ENCODE data around the gene MAP7D3.

Gene MAP7D3

GRCh38 chrX:136215559-136215958 is 35.6 kb downstream of the MAP7D3 start (continued):
- TF ChIP-seq, protein P1, sequence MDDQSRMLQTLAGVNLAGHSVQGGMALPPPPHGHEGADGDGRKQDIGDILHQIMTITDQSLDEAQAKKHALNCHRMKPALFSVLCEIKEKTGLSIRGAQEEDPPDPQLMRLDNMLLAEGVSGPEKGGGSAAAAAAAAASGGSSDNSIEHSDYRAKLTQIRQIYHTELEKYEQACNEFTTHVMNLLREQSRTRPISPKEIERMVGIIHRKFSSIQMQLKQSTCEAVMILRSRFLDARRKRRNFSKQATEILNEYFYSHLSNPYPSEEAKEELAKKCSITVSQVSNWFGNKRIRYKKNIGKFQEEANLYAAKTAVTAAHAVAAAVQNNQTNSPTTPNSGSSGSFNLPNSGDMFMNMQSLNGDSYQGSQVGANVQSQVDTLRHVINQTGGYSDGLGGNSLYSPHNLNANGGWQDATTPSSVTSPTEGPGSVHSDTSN (CRISPR knock-in tag; IDR thresholded peaks at IDR 0.05), result no peak
- TF ChIP-seq GFI1B (tag by site-specific recombination; IDR thresholded peaks at IDR 0.05) (no peak), TCF7L2 (IDR thresholded peaks at IDR 0.05; ENCODE audit: borderline replicate concordance, low read depth, low read length) (no peak), ZNF24 (tag by site-specific recombination; IDR thresholded peaks at IDR 0.05) (no peak), ZNF19 (tag by site-specific recombination; IDR thresholded peaks at IDR 0.05; ENCODE audit: low read depth) (no peak)
- TF ChIP-seq, protein P2, sequence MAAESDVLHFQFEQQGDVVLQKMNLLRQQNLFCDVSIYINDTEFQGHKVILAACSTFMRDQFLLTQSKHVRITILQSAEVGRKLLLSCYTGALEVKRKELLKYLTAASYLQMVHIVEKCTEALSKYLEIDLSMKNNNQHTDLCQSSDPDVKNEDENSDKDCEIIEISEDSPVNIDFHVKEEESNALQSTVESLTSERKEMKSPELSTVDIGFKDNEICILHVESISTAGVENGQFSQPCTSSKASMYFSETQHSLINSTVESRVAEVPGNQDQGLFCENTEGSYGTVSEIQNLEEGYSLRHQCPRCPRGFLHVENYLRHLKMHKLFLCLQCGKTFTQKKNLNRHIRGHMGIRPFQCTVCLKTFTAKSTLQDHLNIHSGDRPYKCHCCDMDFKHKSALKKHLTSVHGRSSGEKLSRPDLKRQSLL (tag by site-specific recombination; IDR thresholded peaks at IDR 0.05), result no peak
- TF ChIP-seq, protein P3, sequence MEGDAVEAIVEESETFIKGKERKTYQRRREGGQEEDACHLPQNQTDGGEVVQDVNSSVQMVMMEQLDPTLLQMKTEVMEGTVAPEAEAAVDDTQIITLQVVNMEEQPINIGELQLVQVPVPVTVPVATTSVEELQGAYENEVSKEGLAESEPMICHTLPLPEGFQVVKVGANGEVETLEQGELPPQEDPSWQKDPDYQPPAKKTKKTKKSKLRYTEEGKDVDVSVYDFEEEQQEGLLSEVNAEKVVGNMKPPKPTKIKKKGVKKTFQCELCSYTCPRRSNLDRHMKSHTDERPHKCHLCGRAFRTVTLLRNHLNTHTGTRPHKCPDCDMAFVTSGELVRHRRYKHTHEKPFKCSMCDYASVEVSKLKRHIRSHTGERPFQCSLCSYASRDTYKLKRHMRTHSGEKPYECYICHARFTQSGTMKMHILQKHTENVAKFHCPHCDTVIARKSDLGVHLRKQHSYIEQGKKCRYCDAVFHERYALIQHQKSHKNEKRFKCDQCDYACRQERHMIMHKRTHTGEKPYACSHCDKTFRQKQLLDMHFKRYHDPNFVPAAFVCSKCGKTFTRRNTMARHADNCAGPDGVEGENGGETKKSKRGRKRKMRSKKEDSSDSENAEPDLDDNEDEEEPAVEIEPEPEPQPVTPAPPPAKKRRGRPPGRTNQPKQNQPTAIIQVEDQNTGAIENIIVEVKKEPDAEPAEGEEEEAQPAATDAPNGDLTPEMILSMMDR (tag by site-specific recombination; IDR thresholded peaks at IDR 0.05), result no peak

DNA sequence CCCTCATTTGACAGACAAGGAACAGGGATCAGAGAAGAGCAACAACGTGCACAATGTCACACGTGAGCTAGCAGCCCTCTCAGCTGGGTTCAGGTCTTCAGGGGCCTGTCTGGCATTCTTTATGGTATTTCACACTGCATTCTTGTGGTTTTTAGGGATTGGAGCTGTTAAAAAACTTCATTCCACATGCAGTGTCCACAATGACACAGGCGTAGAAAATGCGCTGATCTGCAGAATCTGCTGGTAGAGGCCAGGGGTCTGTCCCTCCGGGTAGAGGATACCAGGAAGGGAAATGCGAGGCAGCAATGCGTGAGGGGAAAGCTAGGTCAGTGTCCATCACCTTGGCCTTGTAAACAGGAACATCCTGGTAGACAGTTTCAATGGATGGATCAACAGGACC is 36.6 kb downstream of the MAP7D3 start:
- H3K27ac ChIP-seq (ENCODE audit: extremely low read depth, low read depth, low read length), result no peak overlapping the region
- no peaks in the 10 kb centered on the region for H3K4me1 ChIP-seq (ENCODE audit: control insufficient read depth, insufficient read depth, low read length)
- H3K9me3 ChIP-seq (ENCODE audit: control insufficient read depth, insufficient read depth, low read depth, low read length), result no peaks in the 10 kb centered on the region
- no peak overlapping the region for H3K4me3 ChIP-seq (ENCODE audit: low read depth, low read length)
- TF ChIP-seq, protein P4, sequence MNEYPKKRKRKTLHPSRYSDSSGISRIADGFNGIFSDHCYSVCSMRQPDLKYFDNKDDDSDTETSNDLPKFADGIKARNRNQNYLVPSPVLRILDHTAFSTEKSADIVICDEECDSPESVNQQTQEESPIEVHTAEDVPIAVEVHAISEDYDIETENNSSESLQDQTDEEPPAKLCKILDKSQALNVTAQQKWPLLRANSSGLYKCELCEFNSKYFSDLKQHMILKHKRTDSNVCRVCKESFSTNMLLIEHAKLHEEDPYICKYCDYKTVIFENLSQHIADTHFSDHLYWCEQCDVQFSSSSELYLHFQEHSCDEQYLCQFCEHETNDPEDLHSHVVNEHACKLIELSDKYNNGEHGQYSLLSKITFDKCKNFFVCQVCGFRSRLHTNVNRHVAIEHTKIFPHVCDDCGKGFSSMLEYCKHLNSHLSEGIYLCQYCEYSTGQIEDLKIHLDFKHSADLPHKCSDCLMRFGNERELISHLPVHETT (tag by site-specific recombination; IDR thresholded peaks at IDR 0.05), result no peak
- no peak for TF ChIP-seq ZNF132 (tag by site-specific recombination; IDR thresholded peaks at IDR 0.05; ENCODE audit: borderline replicate concordance)
- no peak for TF ChIP-seq ZNF133 (tag by site-specific recombination; IDR thresholded peaks at IDR 0.05)
- TF ChIP-seq ZNF510 (tag by site-specific recombination; IDR thresholded peaks at IDR 0.05; ENCODE audit: insufficient replicate concordance), result no peak
- TF ChIP-seq KLF10 (tag by site-specific recombination; IDR thresholded peaks at IDR 0.05), result peak; percentile 62; the same call in 1 of the 2 replicates
- peak; percentile 47; the same call in 1 of the 2 replicates for TF ChIP-seq ZNF629 (tag by site-specific recombination; IDR thresholded peaks at IDR 0.05)
- no peak for TF ChIP-seq GLIS1 (tag by site-specific recombination; IDR thresholded peaks at IDR 0.05)
- H3K36me3 ChIP-seq (ENCODE audit: control insufficient read depth in 2 of 2, insufficient read depth in 1 of 2, low read length in 2 of 2), result peaks cover 3 to 44% of the 10 kb centered on the region in 2 experiments
- ChIA-PET POLR2A (interaction anchor here (0.6 kb wide), 2 partner anchors 82 to 156 kb away, joined by 5 to 6 read pairs; no protein-coding TSS in a partner anchor), CTCF (interaction anchor here (0.6 to 2.4 kb wide), 4 partner anchors 52 to 292 kb away, joined by 3 to 12 read pairs (median 4); no protein-coding TSS in a partner anchor)

GRCh38 chrX:136212557-136213111 is 38.6 kb downstream of the MAP7D3 start:
- no peaks in the 10 kb centered on the region for H3K4me1 ChIP-seq (ENCODE audit: control insufficient read depth, insufficient read depth, low read length)
- no peaks in the 10 kb centered on the region for H3K9me3 ChIP-seq (ENCODE audit: control insufficient read depth, insufficient read depth, low read depth, low read length)
- ChIA-PET CTCF (interaction anchor here (0.6 to 1.7 kb wide), 4 partner anchors 56 to 225 kb away, joined by 3 to 8 read pairs (median 4); no protein-coding TSS in a partner anchor), POLR2A (interaction anchor here (0.5 to 0.9 kb wide), 2 partner anchors 15 to 95 kb away, joined by 3 to 4 read pairs; no protein-coding TSS in a partner anchor)
- no peak overlapping the region for H3K27ac ChIP-seq (ENCODE audit: extremely low read depth, low read depth, low read length)
- no peak overlapping the region for H3K4me3 ChIP-seq (ENCODE audit: low read depth, low read length)
- TF ChIP-seq ZNF600 (tag by site-specific recombination; IDR thresholded peaks at IDR 0.05), result peak; percentile 96
- TF ChIP-seq ZNF549 (tag by site-specific recombination; IDR thresholded peaks at IDR 0.05), result no peak
- TF ChIP-seq YY2 (tag by site-specific recombination; IDR thresholded peaks at IDR 0.05), result no peak
- no peak for TF ChIP-seq ZNF624 (tag by site-specific recombination; IDR thresholded peaks at IDR 0.05)
- no peak for TF ChIP-seq FEZF1 (tag by site-specific recombination; IDR thresholded peaks at IDR 0.05)
- TF ChIP-seq ZNF404 (tag by site-specific recombination; IDR thresholded peaks at IDR 0.05), result no peak
- no peak for TF ChIP-seq HIC1 (tag by site-specific recombination; IDR thresholded peaks at IDR 0.05)
- TF ChIP-seq ZNF544 (tag by site-specific recombination; IDR thresholded peaks at IDR 0.05), result no peak
- peaks cover 0 to 45% of the 10 kb centered on the region in 2 experiments for H3K36me3 ChIP-seq (ENCODE audit: control insufficient read depth in 2 of 2, insufficient read depth in 1 of 2, low read length in 2 of 2)

Measured in HEK293 (cell line).